Measurements from ENCODE around the gene GSDMA. TPM values are rescaled to one million over a fixed set of nuclear protein-coding genes. Genes with fewer than 3 reads are reported as not detected.
A peak's percentile ranks its signal among the peaks of the same experiment; 100 is the strongest.

The GSDMA gene
- polyA plus RNA-seq (2013, experiment 1 of 2), result not detected
- polyA plus RNA-seq (2013, experiment 2 of 2), result not detected

- Histone ChIP-seq H3K4me2 (ENCODE audit: low read length, poor library complexity, severe bottlenecking) (no peak within 1 kb of the TSS), H3K27ac (ENCODE audit: low read length, poor library complexity, severe bottlenecking) (no peak within 1 kb of the TSS), H3K9me3 (ENCODE audit: control insufficient read depth, low read length) (no peaks in the 10 kb centered on the region), H4K8ac (ENCODE audit: low read length) (no peak within 1 kb of the TSS), H2BK5ac (ENCODE audit: low read depth, low read length, poor library complexity, severe bottlenecking) (no peak within 1 kb of the TSS), H4K91ac (ENCODE audit: low read length) (peak within 1 kb of the TSS; percentile 31), H3K79me1 (replicated peaks; ENCODE audit: low read length, poor library complexity, severe bottlenecking) (no peaks in the 10 kb centered on the region), H2BK15ac (ENCODE audit: low read depth, poor library complexity, severe bottlenecking) (no peak within 1 kb of the TSS), H3K9ac (ENCODE audit: low read length) (no peak within 1 kb of the TSS), H3K14ac (ENCODE audit: low read length in 2 of 2) (no peak within 1 kb of the TSS), H3K4me1 (ENCODE audit: control insufficient read depth, insufficient read depth, low read depth, low read length) (peaks cover 2% of the 10 kb centered on the region), H3K4me3 (ENCODE audit: insufficient read depth in 1 of 2, low read depth in 1 of 2, low read length in 2 of 2) (no peak within 1 kb of the TSS), H2AFZ (ENCODE audit: low read depth, low read length) (no peak within 1 kb of the TSS), H2BK12ac (ENCODE audit: low read length in 2 of 2) (no peak within 1 kb of the TSS), H3K36me3 (ENCODE audit: control insufficient read depth in 1 of 2, insufficient read depth in 2 of 2, low read depth in 1 of 2, low read length in 2 of 2) (no peaks in the 10 kb centered on the region), H2AK5ac (ENCODE audit: low read length, severe bottlenecking) (no peak within 1 kb of the TSS), H3K18ac (ENCODE audit: low read depth in 1 of 2, low read length in 2 of 2) (no peak within 1 kb of the TSS), H2BK120ac (ENCODE audit: low read depth, low read length) (no peak within 1 kb of the TSS), H3K4ac (ENCODE audit: low read depth in 1 of 2, low read length in 2 of 2) (no peak within 1 kb of the TSS), H3K23ac (ENCODE audit: low read length in 2 of 2) (no peak within 1 kb of the TSS), H3K27me3 (ENCODE audit: control insufficient read depth in 1 of 2, insufficient read depth in 1 of 2, low read length in 2 of 2) (peaks cover 3 to 34% of the 10 kb centered on the region in 2 experiments)
- 94% methylated on average over 2 of the region's 6 CpGs for WGBS
- no peak for DNase-seq
Measured at GRCh38 chr17:39962642-39963220, at the start of gene GSDMA. Gene GSDMA (plus strand): TSS chr17:39963004. CDS start chr17:39965688, 2,684 bp downstream.

GRCh38 chr17:39913989-39914388 lies 48.8 kb upstream of the GSDMA start:
- H3K36me3 ChIP-seq (ENCODE audit: control insufficient read depth in 1 of 2, insufficient read depth in 2 of 2, low read depth in 1 of 2, low read length in 2 of 2), result peaks cover 20 to 52% of the 10 kb centered on the region in 2 experiments
- no peak overlapping the region for H2BK120ac ChIP-seq (ENCODE audit: low read depth, low read length)
- H3K14ac ChIP-seq (ENCODE audit: low read length in 2 of 2), result no peak overlapping the region
- no peak overlapping the region for H2AFZ ChIP-seq (ENCODE audit: low read depth, low read length)
- H3K4me1 ChIP-seq (ENCODE audit: control insufficient read depth, insufficient read depth, low read depth, low read length), result no peaks in the 10 kb centered on the region
- no peak overlapping the region for H3K23ac ChIP-seq (ENCODE audit: low read length in 2 of 2)
- no peak overlapping the region for H3K27ac ChIP-seq (ENCODE audit: low read length, poor library complexity, severe bottlenecking)
- H3K4ac ChIP-seq (ENCODE audit: low read depth in 1 of 2, low read length in 2 of 2), result no peak overlapping the region
- no peak overlapping the region for H2BK5ac ChIP-seq (ENCODE audit: low read depth, low read length, poor library complexity, severe bottlenecking)
- no peak overlapping the region for H4K8ac ChIP-seq (ENCODE audit: low read length)
- no peaks in the 10 kb centered on the region for H3K27me3 ChIP-seq (ENCODE audit: control insufficient read depth in 1 of 2, insufficient read depth in 1 of 2, low read length in 2 of 2)
- no peaks in the 10 kb centered on the region for H3K9me3 ChIP-seq (ENCODE audit: control insufficient read depth, low read length)
- no peak overlapping the region for H2BK15ac ChIP-seq (ENCODE audit: low read depth, poor library complexity, severe bottlenecking)
- no peak overlapping the region for H3K4me3 ChIP-seq (ENCODE audit: insufficient read depth in 1 of 2, low read depth in 1 of 2, low read length in 2 of 2)
- no peak overlapping the region for H3K4me2 ChIP-seq (ENCODE audit: low read length, poor library complexity, severe bottlenecking)
- H2AK5ac ChIP-seq (ENCODE audit: low read length, severe bottlenecking), result no peak overlapping the region
- no peak for DNase-seq
- WGBS, result 100% methylated on average over 2 of the region's 3 CpGs
- H3K9ac ChIP-seq (ENCODE audit: low read length), result no peak overlapping the region
- no peak overlapping the region for H2BK12ac ChIP-seq (ENCODE audit: low read length in 2 of 2)
- H3K79me1 ChIP-seq (replicated peaks; ENCODE audit: low read length, poor library complexity, severe bottlenecking), result no peaks in the 10 kb centered on the region
- no peak overlapping the region for H3K18ac ChIP-seq (ENCODE audit: low read depth in 1 of 2, low read length in 2 of 2)
- no peak overlapping the region for H4K91ac ChIP-seq (ENCODE audit: low read length)

GRCh38 chr17:39915559-39915958 lies 47.2 kb upstream of the GSDMA start:
- H3K4me2 ChIP-seq (ENCODE audit: low read length, poor library complexity, severe bottlenecking), result no peak overlapping the region
- no peak overlapping the region for H3K9ac ChIP-seq (ENCODE audit: low read length)
- no peak overlapping the region for H4K91ac ChIP-seq (ENCODE audit: low read length)
- WGBS, result 95% methylated on average over 2 of the region's 4 CpGs
- H3K27ac ChIP-seq (ENCODE audit: low read length, poor library complexity, severe bottlenecking), result no peak overlapping the region
- H3K79me1 ChIP-seq (replicated peaks; ENCODE audit: low read length, poor library complexity, severe bottlenecking), result peaks cover 2% of the 10 kb centered on the region
- no peak overlapping the region for H2AK5ac ChIP-seq (ENCODE audit: low read length, severe bottlenecking)
- DNase-seq, result no peak
- no peaks in the 10 kb centered on the region for H3K4me1 ChIP-seq (ENCODE audit: control insufficient read depth, insufficient read depth, low read depth, low read length)
- peaks cover 25 to 50% of the 10 kb centered on the region in 2 experiments for H3K36me3 ChIP-seq (ENCODE audit: control insufficient read depth in 1 of 2, insufficient read depth in 2 of 2, low read depth in 1 of 2, low read length in 2 of 2)
- H3K14ac ChIP-seq (ENCODE audit: low read length in 2 of 2), result no peak overlapping the region
- H4K8ac ChIP-seq (ENCODE audit: low read length), result no peak overlapping the region
- H3K18ac ChIP-seq (ENCODE audit: low read depth in 1 of 2, low read length in 2 of 2), result no peak overlapping the region
- no peak overlapping the region for H2BK15ac ChIP-seq (ENCODE audit: low read depth, poor library complexity, severe bottlenecking)
- no peaks in the 10 kb centered on the region for H3K27me3 ChIP-seq (ENCODE audit: control insufficient read depth in 1 of 2, insufficient read depth in 1 of 2, low read length in 2 of 2)
- H3K23ac ChIP-seq (ENCODE audit: low read length in 2 of 2), result no peak overlapping the region
- H2BK120ac ChIP-seq (ENCODE audit: low read depth, low read length), result no peak overlapping the region
- H2BK5ac ChIP-seq (ENCODE audit: low read depth, low read length, poor library complexity, severe bottlenecking), result no peak overlapping the region
- H2AFZ ChIP-seq (ENCODE audit: low read depth, low read length), result no peak overlapping the region
- H3K4ac ChIP-seq (ENCODE audit: low read depth in 1 of 2, low read length in 2 of 2), result no peak overlapping the region
- no peak overlapping the region for H3K4me3 ChIP-seq (ENCODE audit: insufficient read depth in 1 of 2, low read depth in 1 of 2, low read length in 2 of 2)
- H3K9me3 ChIP-seq (ENCODE audit: control insufficient read depth, low read length), result no peaks in the 10 kb centered on the region
- no peak overlapping the region for H2BK12ac ChIP-seq (ENCODE audit: low read length in 2 of 2)

GRCh38 chr17:39916918-39917317 lies 45.9 kb upstream of the GSDMA start:
- H3K36me3 ChIP-seq (ENCODE audit: control insufficient read depth in 1 of 2, insufficient read depth in 2 of 2, low read depth in 1 of 2, low read length in 2 of 2), result peaks cover 33 to 58% of the 10 kb centered on the region in 2 experiments
- no peak overlapping the region for H3K23ac ChIP-seq (ENCODE audit: low read length in 2 of 2)
- H3K4me1 ChIP-seq (ENCODE audit: control insufficient read depth, insufficient read depth, low read depth, low read length), result no peaks in the 10 kb centered on the region
- H3K27ac ChIP-seq (ENCODE audit: low read length, poor library complexity, severe bottlenecking), result no peak overlapping the region
- H4K91ac ChIP-seq (ENCODE audit: low read length), result no peak overlapping the region
- H3K14ac ChIP-seq (ENCODE audit: low read length in 2 of 2), result no peak overlapping the region
- WGBS, result 85% methylated on average over 6 of the region's 7 CpGs
- no peak overlapping the region for H2BK5ac ChIP-seq (ENCODE audit: low read depth, low read length, poor library complexity, severe bottlenecking)
- no peak overlapping the region for H2BK12ac ChIP-seq (ENCODE audit: low read length in 2 of 2)
- no peak overlapping the region for H3K4me2 ChIP-seq (ENCODE audit: low read length, poor library complexity, severe bottlenecking)
- no peak overlapping the region for H3K18ac ChIP-seq (ENCODE audit: low read depth in 1 of 2, low read length in 2 of 2)
- H3K9ac ChIP-seq (ENCODE audit: low read length), result no peak overlapping the region
- H3K4ac ChIP-seq (ENCODE audit: low read depth in 1 of 2, low read length in 2 of 2), result no peak overlapping the region
- H2BK15ac ChIP-seq (ENCODE audit: low read depth, poor library complexity, severe bottlenecking), result no peak overlapping the region
- H2AFZ ChIP-seq (ENCODE audit: low read depth, low read length), result no peak overlapping the region
- no peaks in the 10 kb centered on the region for H3K9me3 ChIP-seq (ENCODE audit: control insufficient read depth, low read length)
- H2BK120ac ChIP-seq (ENCODE audit: low read depth, low read length), result no peak overlapping the region
- H2AK5ac ChIP-seq (ENCODE audit: low read length, severe bottlenecking), result no peak overlapping the region
- H3K4me3 ChIP-seq (ENCODE audit: insufficient read depth in 1 of 2, low read depth in 1 of 2, low read length in 2 of 2), result no peak overlapping the region
- H3K27me3 ChIP-seq (ENCODE audit: control insufficient read depth in 1 of 2, insufficient read depth in 1 of 2, low read length in 2 of 2), result no peaks in the 10 kb centered on the region
- peaks cover 11% of the 10 kb centered on the region for H3K79me1 ChIP-seq (replicated peaks; ENCODE audit: low read length, poor library complexity, severe bottlenecking)
- no peak overlapping the region for H4K8ac ChIP-seq (ENCODE audit: low read length)
- DNase-seq, result peak; percentile 8
